WTC11 (cell line): Measurements from ENCODE around the gene BCL2L12. TPM values are rescaled to one million over a fixed set of nuclear protein-coding genes. Genes with fewer than 3 reads are reported as not detected.

Experiments
- ATAC-seq: fragments of 200-7000 bp; cut with Tn5 transposase; 2 replicates; pipeline ENCODE4 v1.10.0; 2021; ENCODE audit warnings: mild to moderate bottlenecking, moderate library complexity
- CTCF ChIA-PET: fragments of 300-600 bp; sonication (Branson Sonifier 250); formaldehyde crosslinking; loops from one replicate; lab custom pipeline; 2021; ENCODE audit warnings: antibody characterized with exemption; lab: Charles Lee
- POLR2A ChIA-PET: fragments of 350-600 bp; sonication (Branson Sonifier 250); formaldehyde crosslinking; loops from one replicate; lab custom pipeline; 2021; ENCODE audit warnings: antibody characterized with exemption; lab: Charles Lee
- DNase-seq: peaks from one replicate; pipeline ENCODE4 v3.0.0; 2021; ENCODE audit warnings: low spot score
- H3K27ac Mint-ChIP-seq: 2 replicates; pipeline ENCODE4 v1.8.0; 2021; ENCODE audit warnings: mixed read lengths
- H3K27me3 Mint-ChIP-seq: 2 replicates; pipeline ENCODE4 v1.8.0; 2021; ENCODE audit warnings: low read depth, mild to moderate bottlenecking, moderate library complexity, mixed read lengths
- H3K36me3 Mint-ChIP-seq: 2 replicates; pipeline ENCODE4 v1.8.0; 2021; ENCODE audit warnings: mixed read lengths
- H3K4me1 Mint-ChIP-seq: 2 replicates; pipeline ENCODE4 v1.8.0; 2022; ENCODE audit warnings: mixed read lengths
- H3K4me3 Mint-ChIP-seq: 2 replicates; pipeline ENCODE4 v1.8.0; 2021; ENCODE audit warnings: mild to moderate bottlenecking, moderate library complexity, mixed read lengths
- H3K9me3 Mint-ChIP-seq: 2 replicates; pipeline ENCODE4 v1.8.0; 2021; ENCODE audit warnings: mixed read lengths
- AR ChIP-seq: fragments of 250-450 bp; sonication (Bioruptor Pico); IDR thresholded peaks from 2 replicates; pipeline ENCODE4 v1.9.0; 2021; ENCODE audit warnings: mild to moderate bottlenecking
- ATF3 ChIP-seq: sonication (generic); formaldehyde crosslinking; conservative IDR thresholded peaks from 2 replicates; pipeline ENCODE4 v1.8.1; 2022; ENCODE audit warnings: mild to moderate bottlenecking, missing genetic modification reagents
- FOXK1 ChIP-seq: sonication (generic); formaldehyde crosslinking; IDR thresholded peaks from 2 replicates; pipeline ENCODE4 v1.8.0; 2022; ENCODE audit warnings: mild to moderate bottlenecking, moderate library complexity, missing genetic modification reagents
- HMGXB4 ChIP-seq: sonication (generic); formaldehyde crosslinking; IDR thresholded peaks from 2 replicates; pipeline ENCODE4 v1.8.1; 2023; ENCODE audit warnings: mild to moderate bottlenecking, moderate library complexity, missing genetic modification reagents
- JAZF1 ChIP-seq: fragments of 250-450 bp; sonication (Bioruptor Pico); IDR thresholded peaks from 2 replicates; pipeline ENCODE4 v1.9.0; 2021; ENCODE audit warnings: moderate library complexity, mild to moderate bottlenecking, inconsistent platforms
- NFE2L1 ChIP-seq: sonication (generic); formaldehyde crosslinking; IDR thresholded peaks from 2 replicates; pipeline ENCODE4 v1.8.1; 2023; ENCODE audit warnings: missing genetic modification reagents
- NR1H2 ChIP-seq: sonication (generic); formaldehyde crosslinking; IDR thresholded peaks from 2 replicates; pipeline ENCODE4 v1.9.0; 2021; ENCODE audit warnings: mild to moderate bottlenecking, moderate library complexity, missing genetic modification reagents
- PRDM15 ChIP-seq: sonication (generic); formaldehyde crosslinking; IDR thresholded peaks from 2 replicates; pipeline ENCODE4 v1.8.0; 2022; ENCODE audit warnings: missing genetic modification reagents
- TP53 ChIP-seq: sonication (generic); formaldehyde crosslinking; IDR thresholded peaks from 2 replicates; pipeline ENCODE4 v1.8.1; 2023; ENCODE audit warnings: mild to moderate bottlenecking, missing genetic modification reagents
- USF2 ChIP-seq: sonication (generic); formaldehyde crosslinking; IDR thresholded peaks from 2 replicates; pipeline ENCODE4 v1.8.1; 2023; ENCODE audit warnings: mild to moderate bottlenecking, missing genetic modification reagents, moderate library complexity
- ZNF263 ChIP-seq: sonication (generic); formaldehyde crosslinking; IDR thresholded peaks from 2 replicates; pipeline ENCODE4 v1.8.1; 2022; ENCODE audit warnings: low read depth, mild to moderate bottlenecking, moderate library complexity, missing genetic modification reagents
- ZNF281 ChIP-seq: sonication (generic); formaldehyde crosslinking; IDR thresholded peaks from 2 replicates; pipeline ENCODE4 v1.8.0; 2023; ENCODE audit warnings: mild to moderate bottlenecking, missing genetic modification reagents
- ZNF317 ChIP-seq: sonication (generic); formaldehyde crosslinking; IDR thresholded peaks from 2 replicates; pipeline ENCODE4 v1.8.1; 2023; ENCODE audit warnings: low read depth, mild to moderate bottlenecking, moderate library complexity, missing genetic modification reagents, borderline replicate concordance
- ZNF425 ChIP-seq: fragments of 250-450 bp; sonication (Bioruptor Pico); conservative IDR thresholded peaks from 2 replicates; pipeline ENCODE4 v1.9.0; 2021; ENCODE audit warnings: mild to moderate bottlenecking
- total RNA-seq: library from RNA; stranded (reverse); gene quantifications from 3 replicates; pipeline ENCODE4 v1.2.3, GENCODE V29; 2021
- TF ChIP-seq, protein P1 (sequence below): sonication (generic); formaldehyde crosslinking; IDR thresholded peaks from 2 replicates; pipeline ENCODE4 v1.8.1; 2022; ENCODE audit warnings: mild to moderate bottlenecking, moderate library complexity, missing genetic modification reagents
- TF ChIP-seq, protein P2 (sequence below): fragments of 200-600 bp; IDR thresholded peaks from 2 replicates; pipeline ENCODE4 v1.8.0; 2022; ENCODE audit warnings: antibody characterized with exemption
- TF ChIP-seq, protein P3 (sequence below): sonication (generic); formaldehyde crosslinking; IDR thresholded peaks from 2 replicates; pipeline ENCODE4 v1.8.0; 2022; ENCODE audit warnings: mild to moderate bottlenecking, missing genetic modification reagents

BCL2L12 gene
- total RNA-seq, 1 experiment from 2014 or later, result 146 TPM

- TF ChIP-seq, protein P1, sequence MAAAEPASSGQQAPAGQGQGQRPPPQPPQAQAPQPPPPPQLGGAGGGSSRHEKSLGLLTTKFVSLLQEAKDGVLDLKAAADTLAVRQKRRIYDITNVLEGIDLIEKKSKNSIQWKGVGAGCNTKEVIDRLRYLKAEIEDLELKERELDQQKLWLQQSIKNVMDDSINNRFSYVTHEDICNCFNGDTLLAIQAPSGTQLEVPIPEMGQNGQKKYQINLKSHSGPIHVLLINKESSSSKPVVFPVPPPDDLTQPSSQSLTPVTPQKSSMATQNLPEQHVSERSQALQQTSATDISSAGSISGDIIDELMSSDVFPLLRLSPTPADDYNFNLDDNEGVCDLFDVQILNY (CRISPR knock-in tag), result no peak
- TF ChIP-seq NR1H2 (CRISPR knock-in tag) (no peak), FOXK1 (CRISPR knock-in tag) (no peak), HMGXB4 (CRISPR knock-in tag) (no peak), ATF3 (CRISPR knock-in tag) (no peak)
These were observed 49.2 kb upstream of the BCL2L12 start (continued) for GRCh38 chr19:49616532-49616931.

- Mint-ChIP-seq H3K9me3 (no peaks in the 10 kb centered on the region), H3K4me1 (no peaks in the 10 kb centered on the region), H3K4me3 (no peak overlapping the region), H3K36me3 (peaks cover 61% of the 10 kb centered on the region), H3K27ac (no peak overlapping the region), H3K27me3 (no peaks in the 10 kb centered on the region)
- ChIA-PET POLR2A (no interaction called here), CTCF (interaction anchor here (0.7 to 1.6 kb wide), 3 partner anchors 9 to 56 kb away, joined by 3 to 4 read pairs (median 3); no protein-coding TSS in a partner anchor)
- no peak for ATAC-seq
- no peak for DNase-seq
- TF ChIP-seq PRDM15 (CRISPR knock-in tag) (no peak), ZNF317 (CRISPR knock-in tag) (no peak), TP53 (no peak), AR (no peak), USF2 (CRISPR knock-in tag) (no peak), ZNF281 (CRISPR knock-in tag) (no peak), ZNF425 (no peak), JAZF1 (no peak), ZNF263 (CRISPR knock-in tag) (no peak), NFE2L1 (CRISPR knock-in tag) (no peak)
- TF ChIP-seq, protein P2, sequence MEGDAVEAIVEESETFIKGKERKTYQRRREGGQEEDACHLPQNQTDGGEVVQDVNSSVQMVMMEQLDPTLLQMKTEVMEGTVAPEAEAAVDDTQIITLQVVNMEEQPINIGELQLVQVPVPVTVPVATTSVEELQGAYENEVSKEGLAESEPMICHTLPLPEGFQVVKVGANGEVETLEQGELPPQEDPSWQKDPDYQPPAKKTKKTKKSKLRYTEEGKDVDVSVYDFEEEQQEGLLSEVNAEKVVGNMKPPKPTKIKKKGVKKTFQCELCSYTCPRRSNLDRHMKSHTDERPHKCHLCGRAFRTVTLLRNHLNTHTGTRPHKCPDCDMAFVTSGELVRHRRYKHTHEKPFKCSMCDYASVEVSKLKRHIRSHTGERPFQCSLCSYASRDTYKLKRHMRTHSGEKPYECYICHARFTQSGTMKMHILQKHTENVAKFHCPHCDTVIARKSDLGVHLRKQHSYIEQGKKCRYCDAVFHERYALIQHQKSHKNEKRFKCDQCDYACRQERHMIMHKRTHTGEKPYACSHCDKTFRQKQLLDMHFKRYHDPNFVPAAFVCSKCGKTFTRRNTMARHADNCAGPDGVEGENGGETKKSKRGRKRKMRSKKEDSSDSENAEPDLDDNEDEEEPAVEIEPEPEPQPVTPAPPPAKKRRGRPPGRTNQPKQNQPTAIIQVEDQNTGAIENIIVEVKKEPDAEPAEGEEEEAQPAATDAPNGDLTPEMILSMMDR, result no peak
- TF ChIP-seq, protein P3, sequence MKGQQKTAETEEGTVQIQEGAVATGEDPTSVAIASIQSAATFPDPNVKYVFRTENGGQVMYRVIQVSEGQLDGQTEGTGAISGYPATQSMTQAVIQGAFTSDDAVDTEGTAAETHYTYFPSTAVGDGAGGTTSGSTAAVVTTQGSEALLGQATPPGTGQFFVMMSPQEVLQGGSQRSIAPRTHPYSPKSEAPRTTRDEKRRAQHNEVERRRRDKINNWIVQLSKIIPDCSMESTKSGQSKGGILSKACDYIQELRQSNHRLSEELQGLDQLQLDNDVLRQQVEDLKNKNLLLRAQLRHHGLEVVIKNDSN (CRISPR knock-in tag), result no peak
These were observed 48.8 kb upstream of the BCL2L12 start for GRCh38 chr19:49616945-49617344.
